ENCODE results near the gene RCN2.

Gene RCN2

DNA sequence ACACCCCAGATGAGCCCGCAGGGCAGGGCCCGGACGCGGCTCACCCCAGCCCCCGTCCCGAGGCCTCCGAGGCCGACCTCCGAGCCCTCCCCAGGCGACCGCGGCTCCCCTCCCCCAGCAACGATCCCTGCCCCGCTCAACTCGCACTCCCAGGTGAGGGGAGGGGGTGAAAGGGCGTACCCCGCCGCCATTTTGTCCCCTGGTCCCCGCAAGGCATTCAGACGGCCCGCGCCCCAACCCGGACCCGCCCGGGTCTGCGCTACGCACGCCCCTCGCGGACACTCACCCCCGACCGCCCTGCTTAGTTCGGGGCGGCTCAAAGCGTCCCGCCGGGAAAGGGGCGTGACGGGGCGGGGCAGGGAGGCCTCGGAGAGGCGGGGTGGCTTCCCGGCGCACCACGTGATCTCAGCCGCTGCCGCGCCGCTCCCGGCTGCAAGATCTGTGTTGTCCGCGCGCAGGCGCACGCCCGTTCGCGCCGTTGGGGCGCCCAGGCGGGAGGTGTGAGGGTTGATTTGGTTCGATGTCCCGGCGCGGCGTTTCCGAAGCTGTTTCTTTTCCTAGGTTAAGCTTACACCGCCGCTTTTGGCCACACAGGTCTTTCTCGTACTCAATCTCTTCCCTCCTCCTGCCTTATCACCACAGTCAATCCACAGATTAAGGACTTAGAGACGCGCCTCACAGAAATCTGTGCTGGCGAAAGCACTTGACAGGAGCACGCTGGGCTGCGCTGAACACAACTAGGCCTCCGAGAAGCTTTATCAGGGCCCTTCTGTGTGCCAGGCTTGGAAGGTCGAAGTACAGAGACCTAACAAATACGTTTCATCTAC is 26.3 kb upstream of the RCN2 start, which contains the start of gene SCAPER:
Gene SCAPER, minus strand, starts transcription at position 328 of the 827 bp plus-strand sequence. CDS start 21,523 bp downstream, outside the sequence.
- H3K4me3 ChIP-seq (ENCODE audit: low read length) = peak within 1 kb of the TSS; percentile 62
- no peak within 1 kb of the TSS for H3K27ac ChIP-seq (ENCODE audit: low read length)
- H3K9me3 ChIP-seq (ENCODE audit: control insufficient read depth, low read depth, low read length) = no peaks in the 10 kb centered on the region
- H3K27me3 ChIP-seq (ENCODE audit: control insufficient read depth, insufficient read depth, low read length) = peaks cover 24% of the 10 kb centered on the region
- H3K4me1 ChIP-seq (ENCODE audit: control insufficient read depth, low read depth, low read length) = peaks cover 7% of the 10 kb centered on the region
- peak within 1 kb of the TSS; percentile 35 for H3K9ac ChIP-seq (ENCODE audit: low read length)
- no peaks in the 10 kb centered on the region for H3K36me3 ChIP-seq (ENCODE audit: control insufficient read depth, low read depth, low read length)

DNA sequence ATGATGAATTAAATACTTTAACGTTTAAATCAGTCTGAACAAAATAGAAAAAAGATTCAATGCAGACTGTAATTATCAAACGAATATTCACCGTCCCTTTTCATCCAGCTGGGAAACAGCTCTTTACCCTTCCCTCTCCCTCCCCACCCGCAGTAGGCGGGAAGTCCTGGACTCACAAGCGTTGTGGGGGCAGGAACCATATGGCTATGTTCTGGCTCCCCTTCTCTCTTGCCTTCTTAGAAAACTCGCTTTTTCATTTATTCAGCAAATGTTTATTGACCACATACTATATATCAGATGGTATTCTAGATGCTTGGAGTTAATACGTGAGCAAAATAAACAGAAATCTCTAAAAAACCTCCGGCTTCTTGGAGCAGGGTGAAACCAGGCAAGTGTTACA is 25.7 kb upstream of the RCN2 start:
- Histone ChIP-seq H3K9me3 (ENCODE audit: control insufficient read depth, low read depth, low read length) (no peaks in the 10 kb centered on the region), H3K9ac (ENCODE audit: low read length) (peak overlapping the region; percentile 35), H3K27ac (ENCODE audit: low read length) (no peak overlapping the region), H3K36me3 (ENCODE audit: control insufficient read depth, low read depth, low read length) (no peaks in the 10 kb centered on the region), H3K27me3 (ENCODE audit: control insufficient read depth, insufficient read depth, low read length) (peaks cover 24% of the 10 kb centered on the region), H3K4me1 (ENCODE audit: control insufficient read depth, low read depth, low read length) (peaks cover 7% of the 10 kb centered on the region), H3K4me3 (ENCODE audit: low read length) (peak overlapping the region; percentile 62)

DNA sequence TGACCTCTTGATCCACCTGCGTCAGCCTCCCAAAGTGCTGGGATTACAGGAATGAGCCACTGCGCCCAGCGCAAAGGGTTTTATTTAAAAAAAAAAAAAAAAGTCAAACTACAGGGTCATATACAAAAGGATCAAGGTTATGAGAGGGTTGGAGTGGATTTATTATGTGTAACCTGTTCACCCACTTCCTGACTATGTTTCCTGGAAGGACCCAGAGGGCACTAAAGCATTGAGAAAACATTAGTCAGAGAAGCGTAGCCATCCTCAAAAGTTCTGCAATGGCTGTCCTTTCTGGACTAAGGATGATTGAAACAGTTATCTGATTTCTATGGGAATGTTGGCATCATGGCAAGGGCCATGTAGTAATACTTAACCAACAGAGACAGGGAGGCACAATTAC is 19.1 kb upstream of the RCN2 start:
- Histone ChIP-seq H3K36me3 (ENCODE audit: control insufficient read depth, low read depth, low read length) (no peaks in the 10 kb centered on the region), H3K9ac (ENCODE audit: low read length) (no peak overlapping the region), H3K9me3 (ENCODE audit: control insufficient read depth, low read depth, low read length) (no peaks in the 10 kb centered on the region), H3K27me3 (ENCODE audit: control insufficient read depth, insufficient read depth, low read length) (no peaks in the 10 kb centered on the region), H3K4me1 (ENCODE audit: control insufficient read depth, low read depth, low read length) (no peaks in the 10 kb centered on the region), H3K27ac (ENCODE audit: low read length) (no peak overlapping the region), H3K4me3 (ENCODE audit: low read length) (no peak overlapping the region)

DNA sequence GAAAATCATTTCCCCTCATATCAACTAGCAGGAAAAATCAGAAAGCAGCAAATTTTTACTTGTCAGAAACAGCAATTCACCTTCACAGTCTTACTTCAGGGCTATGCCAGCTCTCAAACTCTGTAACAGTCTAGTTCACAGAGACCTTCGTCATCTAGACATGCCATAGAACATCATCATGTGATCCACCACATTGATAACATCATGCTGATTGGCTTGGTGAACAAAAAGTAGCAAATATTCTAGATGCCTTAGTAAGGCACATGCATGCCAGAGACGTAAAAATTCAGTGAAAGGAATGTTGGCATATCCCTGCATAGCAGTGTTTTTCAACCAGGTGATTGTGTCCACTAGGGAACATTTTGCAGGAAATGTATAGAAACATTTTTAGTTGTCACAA is 17.8 kb upstream of the RCN2 start:
- Histone ChIP-seq H3K4me3 (ENCODE audit: low read length) (no peak overlapping the region), H3K4me1 (ENCODE audit: control insufficient read depth, low read depth, low read length) (no peaks in the 10 kb centered on the region), H3K9ac (ENCODE audit: low read length) (no peak overlapping the region), H3K27me3 (ENCODE audit: control insufficient read depth, insufficient read depth, low read length) (no peaks in the 10 kb centered on the region), H3K27ac (ENCODE audit: low read length) (no peak overlapping the region), H3K36me3 (ENCODE audit: control insufficient read depth, low read depth, low read length) (no peaks in the 10 kb centered on the region), H3K9me3 (ENCODE audit: control insufficient read depth, low read depth, low read length) (no peaks in the 10 kb centered on the region)

GRCh38 chr15:76916369-76916768 is 15.2 kb upstream of the RCN2 start:
- no peaks in the 10 kb centered on the region for H3K27me3 ChIP-seq (ENCODE audit: control insufficient read depth, insufficient read depth, low read length)
- no peaks in the 10 kb centered on the region for H3K9me3 ChIP-seq (ENCODE audit: control insufficient read depth, low read depth, low read length)
- no peaks in the 10 kb centered on the region for H3K36me3 ChIP-seq (ENCODE audit: control insufficient read depth, low read depth, low read length)
- H3K27ac ChIP-seq (ENCODE audit: low read length) = no peak overlapping the region
- H3K4me3 ChIP-seq (ENCODE audit: low read length) = no peak overlapping the region
- no peaks in the 10 kb centered on the region for H3K4me1 ChIP-seq (ENCODE audit: control insufficient read depth, low read depth, low read length)
- no peak overlapping the region for H3K9ac ChIP-seq (ENCODE audit: low read length)

DNA sequence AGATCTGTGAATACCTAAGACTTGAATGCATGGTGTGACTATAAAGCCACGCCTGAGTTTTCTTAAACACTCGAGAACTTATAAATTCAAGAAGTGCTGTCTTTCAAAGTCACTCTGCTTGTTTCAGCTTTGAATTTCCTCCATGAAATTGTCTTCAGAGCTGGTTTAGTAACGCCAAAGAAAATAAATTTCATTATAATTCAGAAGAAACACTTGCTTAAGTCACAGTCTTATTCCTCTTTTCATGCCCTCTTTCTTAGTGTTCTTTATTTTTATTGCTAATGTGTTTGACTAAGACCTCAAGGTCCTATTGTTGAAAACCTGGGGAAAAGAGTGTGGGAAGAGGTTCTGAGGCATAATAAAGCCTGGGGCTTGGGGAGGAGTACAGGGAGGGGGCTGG is 3.3 kb upstream of the RCN2 start:
- H3K36me3 ChIP-seq (ENCODE audit: control insufficient read depth, low read depth, low read length) = peaks cover 1% of the 10 kb centered on the region
- H3K27me3 ChIP-seq (ENCODE audit: control insufficient read depth, insufficient read depth, low read length) = no peaks in the 10 kb centered on the region
- no peak overlapping the region for H3K4me3 ChIP-seq (ENCODE audit: low read length)
- peaks cover 6% of the 10 kb centered on the region for H3K4me1 ChIP-seq (ENCODE audit: control insufficient read depth, low read depth, low read length)
- no peak overlapping the region for H3K27ac ChIP-seq (ENCODE audit: low read length)
- H3K9me3 ChIP-seq (ENCODE audit: control insufficient read depth, low read depth, low read length) = no peaks in the 10 kb centered on the region
- H3K9ac ChIP-seq (ENCODE audit: low read length) = no peak overlapping the region

GRCh38 chr15:76929011-76929760 is 2.4 kb upstream of the RCN2 start:
- Histone ChIP-seq H3K9me3 (ENCODE audit: control insufficient read depth, low read depth, low read length) (no peaks in the 10 kb centered on the region), H3K36me3 (ENCODE audit: control insufficient read depth, low read depth, low read length) (peaks cover 10% of the 10 kb centered on the region), H3K27me3 (ENCODE audit: control insufficient read depth, insufficient read depth, low read length) (no peaks in the 10 kb centered on the region), H3K4me3 (ENCODE audit: low read length) (no peak overlapping the region), H3K9ac (ENCODE audit: low read length) (no peak overlapping the region), H3K27ac (ENCODE audit: low read length) (no peak overlapping the region), H3K4me1 (ENCODE audit: control insufficient read depth, low read depth, low read length) (peaks cover 6% of the 10 kb centered on the region)

DNA sequence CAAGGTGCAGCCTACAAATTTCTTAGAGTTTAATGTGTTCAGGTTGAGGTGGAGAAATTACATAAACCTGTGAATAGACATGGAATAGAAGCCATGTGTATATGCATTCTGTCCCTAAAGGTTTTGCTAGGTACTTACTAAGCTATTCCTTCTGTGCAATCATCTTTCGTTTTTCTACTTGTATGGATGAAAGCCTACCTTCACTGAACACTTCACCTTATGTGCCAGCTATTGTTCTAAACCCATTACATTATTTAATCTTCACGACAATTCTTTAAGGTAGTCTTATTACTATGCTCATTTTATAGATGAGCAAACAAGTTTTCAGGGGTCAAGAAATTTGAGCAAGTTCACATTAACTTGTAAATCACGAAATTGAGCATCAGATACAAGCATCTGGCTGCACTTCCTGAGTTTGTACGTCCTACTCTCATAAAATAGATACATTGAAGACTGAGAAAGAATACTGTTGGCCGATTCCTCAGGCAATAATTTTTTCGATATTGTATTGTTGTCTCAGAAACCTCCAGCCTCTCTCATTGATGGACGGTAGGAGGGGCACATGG is 635 bp upstream of the RCN2 start:
- Histone ChIP-seq H3K9ac (ENCODE audit: low read length) (peak overlapping the region; percentile 24), H3K27me3 (ENCODE audit: control insufficient read depth, insufficient read depth, low read length) (no peaks in the 10 kb centered on the region)

GRCh38 chr15:76932135-76932966 is 802 bp downstream of the RCN2 start:
- peaks cover 37% of the 10 kb centered on the region for H3K36me3 ChIP-seq (ENCODE audit: control insufficient read depth, low read depth, low read length)
- peak overlapping the region; percentile 63 for H3K27ac ChIP-seq (ENCODE audit: low read length)
- peak overlapping the region; percentile 90 for H3K4me3 ChIP-seq (ENCODE audit: low read length)
- H3K27me3 ChIP-seq (ENCODE audit: control insufficient read depth, insufficient read depth, low read length) = no peaks in the 10 kb centered on the region
- H3K9ac ChIP-seq (ENCODE audit: low read length) = peak overlapping the region; percentile 96
- no peaks in the 10 kb centered on the region for H3K9me3 ChIP-seq (ENCODE audit: control insufficient read depth, low read depth, low read length)
- peaks cover 6% of the 10 kb centered on the region for H3K4me1 ChIP-seq (ENCODE audit: control insufficient read depth, low read depth, low read length)

More for the DNA sequence above, 635 bp upstream of the RCN2 start:
- Histone ChIP-seq H3K27ac (ENCODE audit: low read length) (no peak overlapping the region), H3K9me3 (ENCODE audit: control insufficient read depth, low read depth, low read length) (no peaks in the 10 kb centered on the region), H3K4me1 (ENCODE audit: control insufficient read depth, low read depth, low read length) (peaks cover 6% of the 10 kb centered on the region), H3K4me3 (ENCODE audit: low read length) (peak overlapping the region; percentile 90), H3K36me3 (ENCODE audit: control insufficient read depth, low read depth, low read length) (peaks cover 25% of the 10 kb centered on the region)

- Histone ChIP-seq H3K9ac (ENCODE audit: low read length) (no peak overlapping the region), H3K27ac (ENCODE audit: low read length) (no peak overlapping the region), H3K9me3 (ENCODE audit: control insufficient read depth, low read depth, low read length) (no peaks in the 10 kb centered on the region), H3K36me3 (ENCODE audit: control insufficient read depth, low read depth, low read length) (peaks cover 63% of the 10 kb centered on the region), H3K4me3 (ENCODE audit: low read length) (no peak overlapping the region), H3K27me3 (ENCODE audit: control insufficient read depth, insufficient read depth, low read length) (no peaks in the 10 kb centered on the region), H3K4me1 (ENCODE audit: control insufficient read depth, low read depth, low read length) (peaks cover 5% of the 10 kb centered on the region)
Measured at GRCh38 chr15:76935620-76936019, 4.1 kb downstream of the RCN2 start.

GRCh38 chr15:76936671-76937070 is 5.1 kb downstream of the RCN2 start:
- H3K4me1 ChIP-seq (ENCODE audit: control insufficient read depth, low read depth, low read length) = no peaks in the 10 kb centered on the region
- H3K4me3 ChIP-seq (ENCODE audit: low read length) = no peak overlapping the region
- H3K27ac ChIP-seq (ENCODE audit: low read length) = no peak overlapping the region
- no peak overlapping the region for H3K9ac ChIP-seq (ENCODE audit: low read length)
- H3K27me3 ChIP-seq (ENCODE audit: control insufficient read depth, insufficient read depth, low read length) = no peaks in the 10 kb centered on the region
- H3K9me3 ChIP-seq (ENCODE audit: control insufficient read depth, low read depth, low read length) = no peaks in the 10 kb centered on the region
- H3K36me3 ChIP-seq (ENCODE audit: control insufficient read depth, low read depth, low read length) = peaks cover 65% of the 10 kb centered on the region
